ENCODE results near the gene AKAP10. TPM values are rescaled to one million over a fixed set of nuclear protein-coding genes. Genes with fewer than 3 reads are reported as not detected.

The AKAP10 gene
- total RNA-seq, 1 experiment from 2014 or later, result 39.9 TPM

DNA sequence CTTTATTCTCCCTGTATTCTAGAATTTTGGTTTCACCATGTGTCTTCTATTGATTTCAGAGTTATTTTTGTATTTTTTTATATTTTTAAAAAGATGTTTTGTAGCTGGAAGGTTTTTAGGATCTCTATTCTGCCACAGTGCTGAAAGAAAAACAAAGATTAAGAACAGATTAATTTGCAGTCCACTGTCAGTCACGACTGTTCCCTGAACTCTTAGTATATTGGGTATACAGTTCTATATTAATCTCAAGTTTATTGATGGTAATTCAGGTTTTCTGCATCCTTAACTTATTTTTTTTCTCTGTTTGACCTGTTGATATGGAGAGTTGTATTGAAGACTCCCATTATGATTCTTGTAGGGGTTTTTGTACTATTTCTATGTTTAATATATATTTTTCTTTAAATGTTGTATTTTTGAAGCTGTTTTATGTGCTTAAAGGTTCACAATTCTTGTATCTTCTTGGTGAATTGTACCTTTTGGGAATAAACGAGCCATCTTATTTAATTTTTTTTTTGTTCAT, 34.4 kb upstream of the AKAP10 start:
- H3K27me3 Mint-ChIP-seq (ENCODE audit: insufficient read depth, unreplicated experiment), result peaks cover 28% of the 10 kb centered on the region
- Histone ChIP-seq H3K36me3 (ENCODE audit: control insufficient read depth, insufficient read depth, low read length) (no peaks in the 10 kb centered on the region), H3K4me1 (no peaks in the 10 kb centered on the region; the same call in 1 of the 2 replicates), H3K27me3 (replicated peaks; ENCODE audit: control insufficient read depth, insufficient read depth, low read length) (peaks cover 2% of the 10 kb centered on the region), H3K9me3 (0 out of 2 replicates have a peak, but pooled peaks cover 4% of the 10 kb centered on the region), H3K4me3 (ENCODE audit: low read depth, low read length) (no peak overlapping the region)
- CTCF ChIA-PET, result interaction anchor here (2.3 kb wide), 1 partner anchor 19 kb away, joined by 11 read pairs; no protein-coding TSS in a partner anchor
- H3K4me3 Mint-ChIP-seq (ENCODE audit: unreplicated experiment), result no peak overlapping the region
- H3K9me3 Mint-ChIP-seq (ENCODE audit: unreplicated experiment), result peaks cover under 1% of the 10 kb centered on the region
- POLR2A ChIA-PET, result no interaction called here
- intact Hi-C loops (cut with micrococcal nuclease; ENCODE audit: unreplicated experiment), result no loop called here
- BruUV-seq (replicated peaks), result no TSS peak
- TF ChIP-seq, protein P1, sequence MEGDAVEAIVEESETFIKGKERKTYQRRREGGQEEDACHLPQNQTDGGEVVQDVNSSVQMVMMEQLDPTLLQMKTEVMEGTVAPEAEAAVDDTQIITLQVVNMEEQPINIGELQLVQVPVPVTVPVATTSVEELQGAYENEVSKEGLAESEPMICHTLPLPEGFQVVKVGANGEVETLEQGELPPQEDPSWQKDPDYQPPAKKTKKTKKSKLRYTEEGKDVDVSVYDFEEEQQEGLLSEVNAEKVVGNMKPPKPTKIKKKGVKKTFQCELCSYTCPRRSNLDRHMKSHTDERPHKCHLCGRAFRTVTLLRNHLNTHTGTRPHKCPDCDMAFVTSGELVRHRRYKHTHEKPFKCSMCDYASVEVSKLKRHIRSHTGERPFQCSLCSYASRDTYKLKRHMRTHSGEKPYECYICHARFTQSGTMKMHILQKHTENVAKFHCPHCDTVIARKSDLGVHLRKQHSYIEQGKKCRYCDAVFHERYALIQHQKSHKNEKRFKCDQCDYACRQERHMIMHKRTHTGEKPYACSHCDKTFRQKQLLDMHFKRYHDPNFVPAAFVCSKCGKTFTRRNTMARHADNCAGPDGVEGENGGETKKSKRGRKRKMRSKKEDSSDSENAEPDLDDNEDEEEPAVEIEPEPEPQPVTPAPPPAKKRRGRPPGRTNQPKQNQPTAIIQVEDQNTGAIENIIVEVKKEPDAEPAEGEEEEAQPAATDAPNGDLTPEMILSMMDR (IDR thresholded peaks at IDR 0.05; ENCODE audit: insufficient read depth in 1 of 2, low read depth in 1 of 2, low read length in 1 of 2, severe bottlenecking in 1 of 2, unreplicated experiment in 1 of 2), result no peak
- no peaks in the 10 kb centered on the region for H3K36me3 Mint-ChIP-seq (ENCODE audit: insufficient read depth, unreplicated experiment)
- H3K27ac Mint-ChIP-seq (ENCODE audit: unreplicated experiment), result no peak overlapping the region
- DNase-seq, result no peak
- H3K4me1 Mint-ChIP-seq (ENCODE audit: low read depth, unreplicated experiment), result peaks cover 17% of the 10 kb centered on the region

DNA sequence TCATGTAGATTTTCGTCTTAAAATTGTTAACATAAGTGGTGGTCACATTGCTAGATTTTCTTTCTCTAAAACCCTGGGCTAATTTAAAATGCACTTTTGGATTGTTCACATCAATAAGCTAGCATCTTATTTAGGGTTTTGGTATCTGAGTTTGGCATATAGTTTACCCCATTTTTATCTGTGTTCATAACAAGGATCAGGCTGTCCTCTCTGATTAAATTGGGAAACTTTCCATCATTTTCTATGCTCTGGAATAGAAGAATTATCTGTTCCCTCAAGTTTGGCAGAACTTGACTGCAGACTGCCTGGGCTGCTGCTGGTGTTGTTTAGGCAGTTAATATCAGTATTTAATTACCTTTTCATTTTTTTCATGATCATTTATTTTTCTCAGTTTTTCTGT, 33.3 kb upstream of the AKAP10 start:
- Mint-ChIP-seq H3K27ac (ENCODE audit: unreplicated experiment) (no peak overlapping the region), H3K36me3 (ENCODE audit: insufficient read depth, unreplicated experiment) (no peaks in the 10 kb centered on the region), H3K4me1 (ENCODE audit: low read depth, unreplicated experiment) (peaks cover 17% of the 10 kb centered on the region), H3K9me3 (ENCODE audit: unreplicated experiment) (no peaks in the 10 kb centered on the region), H3K27me3 (ENCODE audit: insufficient read depth, unreplicated experiment) (peaks cover 38% of the 10 kb centered on the region), H3K4me3 (ENCODE audit: unreplicated experiment) (peak overlapping the region; percentile 96)
- no TSS peak for BruUV-seq (replicated peaks)
- CTCF ChIA-PET, result interaction anchor here (2.1 to 2.7 kb wide), 2 partner anchors 18 to 85 kb away, joined by 24 to 60 read pairs; no protein-coding TSS in a partner anchor
- Histone ChIP-seq H3K27me3 (replicated peaks; ENCODE audit: control insufficient read depth, insufficient read depth, low read length) (peaks cover 2% of the 10 kb centered on the region), H3K4me3 (ENCODE audit: low read depth, low read length) (no peak overlapping the region), H3K4me1 (no peaks in the 10 kb centered on the region; the same call in 1 of the 2 replicates), H3K36me3 (ENCODE audit: control insufficient read depth, insufficient read depth, low read length) (no peaks in the 10 kb centered on the region), H3K9me3 (no peaks in the 10 kb centered on the region)
- POLR2A ChIA-PET, result no interaction called here
- intact Hi-C loops (cut with micrococcal nuclease; ENCODE audit: unreplicated experiment), result no loop called here
- DNase-seq, result no peak
- TF ChIP-seq, protein P1 (IDR thresholded peaks at IDR 0.05; ENCODE audit: insufficient read depth in 1 of 2, low read depth in 1 of 2, low read length in 1 of 2, severe bottlenecking in 1 of 2, unreplicated experiment in 1 of 2), result no peak

DNA sequence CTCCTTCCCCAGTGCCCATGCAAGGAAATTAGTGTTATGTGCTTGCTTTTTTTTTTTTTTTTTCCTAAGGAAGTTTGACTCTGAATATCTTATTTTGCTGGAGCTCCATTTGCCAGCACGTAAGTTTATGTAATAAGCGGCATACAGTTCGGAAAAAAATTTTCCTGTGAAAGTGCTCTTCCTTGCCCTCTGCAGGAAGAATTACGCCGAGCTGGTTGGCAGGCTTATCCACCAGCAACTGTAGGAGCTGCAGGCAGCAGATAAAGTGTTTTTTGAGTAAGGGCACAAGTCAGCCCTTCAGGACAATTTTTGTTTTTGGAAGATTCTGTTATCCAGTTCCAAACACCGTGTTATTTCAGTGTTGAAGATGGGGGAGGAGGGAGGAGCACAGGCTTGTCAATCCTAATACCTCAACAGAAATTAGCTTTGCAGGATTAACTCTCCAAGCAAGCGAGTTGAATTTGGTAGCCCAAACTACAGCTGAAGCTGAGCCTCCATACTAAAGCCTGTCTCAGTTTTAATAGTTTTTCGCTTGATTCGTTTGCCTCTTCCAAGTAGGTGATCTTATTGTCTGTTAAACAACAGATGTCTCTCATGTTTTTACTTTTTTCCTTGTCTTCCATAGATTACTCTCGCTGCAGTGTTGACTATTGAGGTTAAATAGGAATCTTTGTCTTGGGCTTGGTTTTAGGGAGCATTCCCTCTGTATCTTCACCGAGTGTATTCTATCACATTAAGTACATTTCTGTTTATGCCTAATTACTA, 32.7 kb upstream of the AKAP10 start:
- H3K9me3 ChIP-seq, result no peaks in the 10 kb centered on the region
- H3K4me1 ChIP-seq, result no peaks in the 10 kb centered on the region; the same call in 1 of the 2 replicates
- H3K36me3 ChIP-seq (ENCODE audit: control insufficient read depth, insufficient read depth, low read length), result no peaks in the 10 kb centered on the region
- ChIA-PET CTCF (interaction anchor here (0.5 to 2.7 kb wide), 9 partner anchors 9 to 911 kb away, joined by 3 to 60 read pairs (median 3); no protein-coding TSS in a partner anchor), POLR2A (interaction anchor here (0.7 to 0.8 kb wide), 3 partner anchors 17 to 416 kb away, joined by 3 to 11 read pairs (median 7); no protein-coding TSS in a partner anchor)
- Mint-ChIP-seq H3K36me3 (ENCODE audit: insufficient read depth, unreplicated experiment) (no peaks in the 10 kb centered on the region), H3K27ac (ENCODE audit: unreplicated experiment) (no peak overlapping the region), H3K4me3 (ENCODE audit: unreplicated experiment) (peak overlapping the region; percentile 96), H3K9me3 (ENCODE audit: unreplicated experiment) (no peaks in the 10 kb centered on the region), H3K4me1 (ENCODE audit: low read depth, unreplicated experiment) (peaks cover 17% of the 10 kb centered on the region), H3K27me3 (ENCODE audit: insufficient read depth, unreplicated experiment) (peaks cover 38% of the 10 kb centered on the region)
- no TSS peak for BruUV-seq (replicated peaks)
- intact Hi-C loops (cut with micrococcal nuclease; ENCODE audit: unreplicated experiment), result no loop called here
- H3K27me3 ChIP-seq (replicated peaks; ENCODE audit: control insufficient read depth, insufficient read depth, low read length), result peaks cover 2% of the 10 kb centered on the region
- H3K4me3 ChIP-seq (ENCODE audit: low read depth, low read length), result peak overlapping the region; percentile 72
- TF ChIP-seq, protein P1 (IDR thresholded peaks at IDR 0.05; ENCODE audit: insufficient read depth in 1 of 2, low read depth in 1 of 2, low read length in 1 of 2, severe bottlenecking in 1 of 2, unreplicated experiment in 1 of 2), result peak; percentile 37 to 63
- peak in 1 of 2 experiments; percentile 49 for DNase-seq

All from Caco-2 (cell line).